ENCODE measurements around the gene PSME2.

DNA sequence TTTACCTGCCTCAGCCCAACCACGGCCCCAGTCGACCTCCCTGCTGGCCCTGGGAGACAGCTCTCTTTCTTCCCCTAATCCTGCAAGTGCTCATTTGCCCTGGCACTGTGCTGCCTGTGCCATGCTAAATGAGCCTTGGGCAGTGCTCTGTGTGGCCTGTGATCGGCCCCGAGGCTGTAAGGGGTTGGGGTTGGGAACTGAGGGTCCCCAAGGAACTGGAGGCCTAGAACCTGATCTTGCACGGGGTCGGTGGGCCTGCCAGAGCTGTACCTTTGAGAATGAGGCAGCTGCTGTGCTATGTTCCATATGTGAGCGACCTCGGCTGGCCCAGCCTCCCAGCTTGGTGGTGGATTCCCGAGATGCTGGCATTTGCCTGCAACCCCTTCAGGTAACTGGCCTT lies 3.7 kb upstream of the PSME2 start:
- TF ChIP-seq POLR2AphosphoS5 (IDR thresholded peaks at IDR 0.05) (no peak), SMC3 (conservative IDR thresholded peaks at IDR 0.05; ENCODE audit: poor library complexity) (no peak), RAD21 (conservative IDR thresholded peaks at IDR 0.05) (no peak)

Data from neural cell (in vitro differentiated cells).